IPS DF 6.9 (cell line): ENCODE results near the gene SIRT2.

Source experiments
- DNase-seq: peaks from one replicate; pipeline ENCODE4 v3.0.0-alpha.2; 2013; ENCODE audit warnings: low read depth, low spot score
- H3K27ac ChIP-seq: one replicate; pipeline ENCODE4 v1.5.1; 2013; ENCODE audit warnings: low read length, control low read depth
- H3K27me3 ChIP-seq: 2 replicates; pipeline ENCODE4 v1.6.1; 2013; ENCODE audit warnings: mild to moderate bottlenecking, low read length; ENCODE audit not compliant: control insufficient read depth, insufficient read depth
- H3K36me3 ChIP-seq: 2 replicates; pipeline ENCODE4 v1.6.1; 2013; ENCODE audit warnings: low read length; ENCODE audit not compliant: control insufficient read depth, insufficient read depth
- H3K4me1 ChIP-seq: 2 replicates; pipeline ENCODE4 v1.6.1; 2013; ENCODE audit warnings: low read length; ENCODE audit not compliant: control insufficient read depth, insufficient read depth
- H3K4me3 ChIP-seq: 2 replicates; pipeline ENCODE4 v1.5.1; 2013; ENCODE audit warnings: mild to moderate bottlenecking, low read length
- H3K9me3 ChIP-seq: 2 replicates; pipeline ENCODE4 v1.6.1; 2013; ENCODE audit warnings: low read length, inconsistent platforms; ENCODE audit not compliant: control insufficient read depth, insufficient read depth
- WGBS: extraction: QIAGEN DNeasy Blood & Tissue Kit; methylation state at CpG from one replicate; pipeline ENCODE4 v1.1.7; 2013; ENCODE audit warnings: mixed read lengths, missing lambda C conversion rate; ENCODE audit not compliant: insufficient read length, insufficient coverage; 5-methylcytosine and 5-hydroxymethylcytosine counted together

The SIRT2 gene

GRCh38 chr19:38851622-38852230 is 47.7 kb downstream of the SIRT2 start:
- peak overlapping the region; percentile 88; the same call in 1 of the 2 replicates for H3K4me3 ChIP-seq
- H3K27ac ChIP-seq, result no peak overlapping the region
- WGBS, result no CpG with 5 or more reads among the region's 67 CpGs
- no peaks in the 10 kb centered on the region for H3K27me3 ChIP-seq
- H3K4me1 ChIP-seq, result no peaks in the 10 kb centered on the region
- DNase-seq, result no peak
- H3K36me3 ChIP-seq, result peaks cover 10% of the 10 kb centered on the region; the same call in 1 of the 2 replicates
- no peaks in the 10 kb centered on the region for H3K9me3 ChIP-seq

- no CpG with 5 or more reads among the region's 40 CpGs for WGBS
- Histone ChIP-seq H3K27ac (no peak overlapping the region), H3K36me3 (peaks cover 15% of the 10 kb centered on the region; the same call in 1 of the 2 replicates), H3K4me3 (peak overlapping the region; percentile 31; the same call in 1 of the 2 replicates), H3K4me1 (no peaks in the 10 kb centered on the region), H3K9me3 (no peaks in the 10 kb centered on the region), H3K27me3 (no peaks in the 10 kb centered on the region)
- no peak for DNase-seq
Measured at GRCh38 chr19:38850976-38851621, 48.3 kb downstream of the SIRT2 start.

- peak; percentile 100 for DNase-seq
- H3K27me3 ChIP-seq, result no peaks in the 10 kb centered on the region
- H3K27ac ChIP-seq, result no peak overlapping the region
- no peaks in the 10 kb centered on the region for H3K9me3 ChIP-seq
- H3K36me3 ChIP-seq, result peaks cover 21% of the 10 kb centered on the region
- no CpG with 5 or more reads among the region's 26 CpGs for WGBS
- peak overlapping the region; percentile 31; the same call in 1 of the 2 replicates for H3K4me3 ChIP-seq
- H3K4me1 ChIP-seq, result no peaks in the 10 kb centered on the region
Measured at GRCh38 chr19:38850436-38850975, 48.9 kb downstream of the SIRT2 start.

GRCh38 chr19:38849860-38850435 is 49.5 kb downstream of the SIRT2 start, which contains the start of gene HNRNPL:
Gene HNRNPL, minus strand, starts transcription at chr19:38849986. Its CDS starts 20 bp downstream, at chr19:38849966.
- Histone ChIP-seq H3K36me3 (peaks cover 24% of the 10 kb centered on the region), H3K27me3 (no peaks in the 10 kb centered on the region), H3K4me1 (no peaks in the 10 kb centered on the region), H3K4me3 (peak within 1 kb of the TSS; percentile 92; the same call in 1 of the 2 replicates), H3K9me3 (no peaks in the 10 kb centered on the region), H3K27ac (no peak within 1 kb of the TSS)
- no CpG with 5 or more reads among the region's 50 CpGs for WGBS
- no peak for DNase-seq

- no peaks in the 10 kb centered on the region for H3K4me1 ChIP-seq
- H3K36me3 ChIP-seq, result peaks cover 30% of the 10 kb centered on the region
- no peak overlapping the region for H3K27ac ChIP-seq
- WGBS, result no CpG with 5 or more reads among the region's 76 CpGs
- DNase-seq, result no peak
- peak overlapping the region; percentile 92; the same call in 1 of the 2 replicates for H3K4me3 ChIP-seq
- H3K9me3 ChIP-seq, result no peaks in the 10 kb centered on the region
- H3K27me3 ChIP-seq, result no peaks in the 10 kb centered on the region
Measured at GRCh38 chr19:38849147-38849859, 50.1 kb downstream of the SIRT2 start.

- Histone ChIP-seq H3K9me3 (no peaks in the 10 kb centered on the region), H3K27ac (no peak overlapping the region), H3K4me1 (no peaks in the 10 kb centered on the region), H3K36me3 (peaks cover 38% of the 10 kb centered on the region), H3K27me3 (no peaks in the 10 kb centered on the region), H3K4me3 (peak overlapping the region; percentile 92; the same call in 1 of the 2 replicates)
- no CpG with 5 or more reads among the region's 22 CpGs for WGBS
- DNase-seq, result no peak
Measured at GRCh38 chr19:38848299-38849146, 50.9 kb downstream of the SIRT2 start.

GRCh38 chr19:38846097-38846496 is 53.3 kb downstream of the SIRT2 start:
- H3K27me3 ChIP-seq, result no peaks in the 10 kb centered on the region
- no peak overlapping the region for H3K4me3 ChIP-seq
- no peaks in the 10 kb centered on the region for H3K9me3 ChIP-seq
- H3K27ac ChIP-seq, result no peak overlapping the region
- H3K4me1 ChIP-seq, result no peaks in the 10 kb centered on the region
- DNase-seq, result no peak
- WGBS, result no CpG with 5 or more reads among the region's 2 CpGs
- H3K36me3 ChIP-seq, result peaks cover 57% of the 10 kb centered on the region

GRCh38 chr19:38845374-38846024 is 53.9 kb downstream of the SIRT2 start:
- H3K4me1 ChIP-seq, result no peaks in the 10 kb centered on the region

GRCh38 chr19:38844093-38844686 is 55.2 kb downstream of the SIRT2 start:
- Histone ChIP-seq H3K27ac (no peak overlapping the region), H3K27me3 (no peaks in the 10 kb centered on the region), H3K4me1 (no peaks in the 10 kb centered on the region), H3K36me3 (peaks cover 74% of the 10 kb centered on the region), H3K4me3 (no peak overlapping the region), H3K9me3 (no peaks in the 10 kb centered on the region)
- no CpG with 5 or more reads among the region's 11 CpGs for WGBS
- no peak for DNase-seq

More at GRCh38 chr19:38845374-38846024, 53.9 kb downstream of the SIRT2 start:
- Histone ChIP-seq H3K36me3 (peaks cover 63% of the 10 kb centered on the region), H3K27me3 (no peaks in the 10 kb centered on the region), H3K27ac (no peak overlapping the region), H3K9me3 (no peaks in the 10 kb centered on the region), H3K4me3 (no peak overlapping the region)
- WGBS, result no CpG with 5 or more reads among the region's 14 CpGs
- DNase-seq, result no peak
